Measurements from ENCODE around the gene PRSS33. TPM values are rescaled to one million over a fixed set of nuclear protein-coding genes. Genes with fewer than 3 reads are reported as not detected.

The PRSS33 gene
- total RNA-seq, 1 experiment from 2014 or later = not detected

DNA sequence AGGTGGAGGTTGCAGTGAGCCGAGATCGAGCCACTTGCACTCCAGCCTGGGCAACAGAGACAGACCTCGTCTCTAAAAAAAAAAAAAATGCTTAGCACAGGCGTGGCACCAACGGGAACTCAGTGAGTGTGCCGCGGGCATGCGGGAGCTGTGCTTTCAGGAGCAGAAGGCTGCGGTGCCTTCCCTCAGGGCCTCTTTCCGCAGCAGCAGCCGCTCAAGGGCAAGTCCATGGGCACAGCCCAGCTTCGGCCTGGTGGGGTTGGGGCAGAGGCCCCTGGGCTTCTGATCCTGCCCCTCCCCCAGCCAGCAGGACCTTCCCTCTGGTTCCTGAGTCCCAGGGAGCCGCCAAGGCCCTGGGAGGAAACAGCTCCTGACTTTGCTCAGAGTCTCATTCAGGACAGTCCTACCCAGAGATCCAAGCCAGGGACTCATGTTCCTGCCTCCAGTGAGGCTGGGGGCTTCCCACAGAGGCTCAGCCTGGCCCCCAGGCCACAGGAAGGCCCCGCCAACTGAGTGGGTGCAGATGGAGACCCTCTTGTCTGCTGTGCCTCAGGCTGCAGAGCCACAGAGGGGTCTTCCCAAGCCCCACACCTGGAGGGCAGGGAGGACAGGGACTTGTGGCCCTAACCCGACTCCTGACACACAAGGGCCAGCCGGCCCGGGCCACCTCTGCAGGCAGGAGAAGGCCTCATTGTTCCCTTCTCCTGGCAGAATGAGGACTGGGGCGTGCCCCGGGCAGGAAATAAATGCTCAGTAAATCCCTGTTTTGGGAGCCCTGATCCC is 39.4 kb upstream of the PRSS33 start:
- Histone ChIP-seq H3K4me1 (ENCODE audit: insufficient read depth, low read length, poor library complexity, severe bottlenecking) (no peaks in the 10 kb centered on the region), H3K27me3 (replicated peaks; ENCODE audit: insufficient read depth, low read depth, low read length, poor library complexity) (no peaks in the 10 kb centered on the region), H3K4me3 (ENCODE audit: low read depth, low read length, poor library complexity, severe bottlenecking) (no peak overlapping the region), H3K27ac (ENCODE audit: low read depth, low read length, poor library complexity, severe bottlenecking) (no peak overlapping the region), H3K9me3 (ENCODE audit: low read depth, low read length, poor library complexity, severe bottlenecking) (no peaks in the 10 kb centered on the region), H3K36me3 (ENCODE audit: insufficient read depth, low read length, poor library complexity, severe bottlenecking) (no peaks in the 10 kb centered on the region)
- no TSS peak for BruUV-seq (replicated peaks)
- POLR2A ChIA-PET (ENCODE audit: low non-redundant PET) = no interaction called here
- TF ChIP-seq CTCF (conservative IDR thresholded peaks at IDR 0.05; ENCODE audit: low read depth, low read length) = no peak
- TF ChIP-seq EZH2 (IDR thresholded peaks at IDR 0.05; ENCODE audit: borderline replicate concordance, low read depth, low read length, poor library complexity, severe bottlenecking) = no peak
- no peak for DNase-seq (ENCODE audit: low spot score)
- CTCF ChIA-PET = no interaction called here
- intact Hi-C loops (cut with micrococcal nuclease; ENCODE audit: unreplicated experiment) = no loop called here

GRCh38 chr16:2825906-2826305 is 38.5 kb upstream of the PRSS33 start:
- Histone ChIP-seq H3K27ac (ENCODE audit: low read depth, low read length, poor library complexity, severe bottlenecking) (no peak overlapping the region), H3K27me3 (replicated peaks; ENCODE audit: insufficient read depth, low read depth, low read length, poor library complexity) (no peaks in the 10 kb centered on the region), H3K9me3 (ENCODE audit: low read depth, low read length, poor library complexity, severe bottlenecking) (no peaks in the 10 kb centered on the region), H3K4me1 (ENCODE audit: insufficient read depth, low read length, poor library complexity, severe bottlenecking) (no peaks in the 10 kb centered on the region), H3K4me3 (ENCODE audit: low read depth, low read length, poor library complexity, severe bottlenecking) (no peak overlapping the region), H3K36me3 (ENCODE audit: insufficient read depth, low read length, poor library complexity, severe bottlenecking) (no peaks in the 10 kb centered on the region)
- CTCF ChIA-PET = no interaction called here
- intact Hi-C loops (cut with micrococcal nuclease; ENCODE audit: unreplicated experiment) = no loop called here
- no TSS peak for BruUV-seq (replicated peaks)
- TF ChIP-seq CTCF (conservative IDR thresholded peaks at IDR 0.05; ENCODE audit: low read depth, low read length) = no peak
- no peak for TF ChIP-seq EZH2 (IDR thresholded peaks at IDR 0.05; ENCODE audit: borderline replicate concordance, low read depth, low read length, poor library complexity, severe bottlenecking)
- POLR2A ChIA-PET (ENCODE audit: low non-redundant PET) = no interaction called here
- no peak for DNase-seq (ENCODE audit: low spot score)

GRCh38 chr16:2825049-2825742 is 37.8 kb upstream of the PRSS33 start:
- H3K36me3 ChIP-seq (ENCODE audit: insufficient read depth, low read length, poor library complexity, severe bottlenecking) = no peaks in the 10 kb centered on the region
- no peaks in the 10 kb centered on the region for H3K27me3 ChIP-seq (replicated peaks; ENCODE audit: insufficient read depth, low read depth, low read length, poor library complexity)
- DNase-seq (ENCODE audit: low spot score) = no peak
- ChIA-PET CTCF (no interaction called here), POLR2A (ENCODE audit: low non-redundant PET) (no interaction called here)
- BruUV-seq (replicated peaks) = no TSS peak
- intact Hi-C loops (cut with micrococcal nuclease; ENCODE audit: unreplicated experiment) = no loop called here
- H3K4me1 ChIP-seq (ENCODE audit: insufficient read depth, low read length, poor library complexity, severe bottlenecking) = no peaks in the 10 kb centered on the region
- H3K4me3 ChIP-seq (ENCODE audit: low read depth, low read length, poor library complexity, severe bottlenecking) = no peak overlapping the region
- TF ChIP-seq EZH2 (IDR thresholded peaks at IDR 0.05; ENCODE audit: borderline replicate concordance, low read depth, low read length, poor library complexity, severe bottlenecking) (no peak), CTCF (conservative IDR thresholded peaks at IDR 0.05; ENCODE audit: low read depth, low read length) (no peak)
- no peak overlapping the region for H3K27ac ChIP-seq (ENCODE audit: low read depth, low read length, poor library complexity, severe bottlenecking)
- H3K9me3 ChIP-seq (ENCODE audit: low read depth, low read length, poor library complexity, severe bottlenecking) = no peaks in the 10 kb centered on the region
